ENCODE data around the gene DHCR7.
A peak's percentile ranks its signal among the peaks of the same experiment; 100 is the strongest.

Gene DHCR7, protein sequence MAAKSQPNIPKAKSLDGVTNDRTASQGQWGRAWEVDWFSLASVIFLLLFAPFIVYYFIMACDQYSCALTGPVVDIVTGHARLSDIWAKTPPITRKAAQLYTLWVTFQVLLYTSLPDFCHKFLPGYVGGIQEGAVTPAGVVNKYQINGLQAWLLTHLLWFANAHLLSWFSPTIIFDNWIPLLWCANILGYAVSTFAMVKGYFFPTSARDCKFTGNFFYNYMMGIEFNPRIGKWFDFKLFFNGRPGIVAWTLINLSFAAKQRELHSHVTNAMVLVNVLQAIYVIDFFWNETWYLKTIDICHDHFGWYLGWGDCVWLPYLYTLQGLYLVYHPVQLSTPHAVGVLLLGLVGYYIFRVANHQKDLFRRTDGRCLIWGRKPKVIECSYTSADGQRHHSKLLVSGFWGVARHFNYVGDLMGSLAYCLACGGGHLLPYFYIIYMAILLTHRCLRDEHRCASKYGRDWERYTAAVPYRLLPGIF

DNA sequence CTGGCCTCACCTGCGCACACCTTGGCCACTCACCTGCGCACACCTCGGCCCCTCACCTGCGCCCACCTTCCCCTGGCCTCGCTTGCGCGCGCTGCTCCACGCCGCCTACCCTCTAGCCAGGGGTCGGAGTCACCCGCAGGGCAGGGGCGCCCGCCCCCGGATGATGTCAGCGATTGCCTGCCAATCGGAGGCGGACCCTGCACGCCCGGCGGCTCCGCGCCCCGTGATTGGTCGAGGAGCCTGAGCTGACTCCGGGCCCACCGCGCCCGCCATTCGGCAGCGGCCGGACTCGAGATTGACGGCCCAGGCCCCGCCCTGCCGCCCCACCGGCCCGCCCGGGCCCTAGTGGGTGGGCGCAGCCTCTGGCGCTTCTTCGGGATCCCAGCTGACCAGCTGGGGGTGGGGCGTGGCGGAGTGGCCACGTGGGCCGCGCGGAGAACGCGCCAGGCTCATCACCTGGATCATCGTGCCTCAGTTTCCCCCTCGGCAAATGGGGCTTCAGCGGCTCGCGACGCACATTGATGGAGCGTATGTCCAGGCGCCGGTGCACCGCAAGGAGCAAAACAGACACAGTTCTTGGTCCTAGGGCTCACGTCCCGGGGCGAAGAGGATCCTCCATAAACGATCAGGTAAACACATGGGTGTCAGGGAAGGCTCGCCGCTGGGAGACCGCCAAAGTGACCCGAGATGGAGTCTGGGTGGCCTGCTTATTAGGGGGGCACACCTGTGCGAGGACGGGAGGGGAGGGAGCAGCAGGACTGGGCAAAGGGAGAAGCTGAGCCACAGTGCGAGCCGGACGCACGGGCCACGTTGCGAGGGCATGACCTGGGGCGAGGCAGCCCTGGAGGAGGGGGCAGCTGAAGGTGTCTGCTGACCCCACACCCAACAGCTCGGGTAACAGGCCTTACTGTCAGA, at the start of gene DHCR7:
Gene DHCR7 (minus strand): TSS at position 137 of the 915 bp plus-strand sequence. CDS start 3,441 bp downstream, outside the sequence.
- DNase-seq = peak; percentile 99

DNA sequence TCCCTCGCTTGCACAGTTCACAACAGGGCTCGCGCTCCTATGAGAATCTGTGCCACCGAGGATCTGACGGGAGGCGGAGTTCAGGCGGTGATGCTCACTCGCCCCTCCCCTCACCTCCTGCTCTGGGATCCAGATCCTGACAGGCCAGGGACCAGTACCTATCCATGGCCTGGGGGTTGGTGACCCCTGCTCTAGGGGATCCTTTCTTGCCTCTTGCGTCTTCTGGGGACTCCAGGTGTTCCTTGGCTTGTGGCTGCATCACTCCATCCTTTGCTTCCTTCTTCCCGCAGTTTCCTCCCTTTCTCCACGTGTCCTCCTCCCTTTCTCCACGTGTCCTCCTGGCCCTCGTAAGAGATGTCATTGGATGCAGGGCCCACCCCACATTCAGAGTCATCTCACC, 48.2 kb upstream of the DHCR7 start:
- DNase-seq = no peak

DNA sequence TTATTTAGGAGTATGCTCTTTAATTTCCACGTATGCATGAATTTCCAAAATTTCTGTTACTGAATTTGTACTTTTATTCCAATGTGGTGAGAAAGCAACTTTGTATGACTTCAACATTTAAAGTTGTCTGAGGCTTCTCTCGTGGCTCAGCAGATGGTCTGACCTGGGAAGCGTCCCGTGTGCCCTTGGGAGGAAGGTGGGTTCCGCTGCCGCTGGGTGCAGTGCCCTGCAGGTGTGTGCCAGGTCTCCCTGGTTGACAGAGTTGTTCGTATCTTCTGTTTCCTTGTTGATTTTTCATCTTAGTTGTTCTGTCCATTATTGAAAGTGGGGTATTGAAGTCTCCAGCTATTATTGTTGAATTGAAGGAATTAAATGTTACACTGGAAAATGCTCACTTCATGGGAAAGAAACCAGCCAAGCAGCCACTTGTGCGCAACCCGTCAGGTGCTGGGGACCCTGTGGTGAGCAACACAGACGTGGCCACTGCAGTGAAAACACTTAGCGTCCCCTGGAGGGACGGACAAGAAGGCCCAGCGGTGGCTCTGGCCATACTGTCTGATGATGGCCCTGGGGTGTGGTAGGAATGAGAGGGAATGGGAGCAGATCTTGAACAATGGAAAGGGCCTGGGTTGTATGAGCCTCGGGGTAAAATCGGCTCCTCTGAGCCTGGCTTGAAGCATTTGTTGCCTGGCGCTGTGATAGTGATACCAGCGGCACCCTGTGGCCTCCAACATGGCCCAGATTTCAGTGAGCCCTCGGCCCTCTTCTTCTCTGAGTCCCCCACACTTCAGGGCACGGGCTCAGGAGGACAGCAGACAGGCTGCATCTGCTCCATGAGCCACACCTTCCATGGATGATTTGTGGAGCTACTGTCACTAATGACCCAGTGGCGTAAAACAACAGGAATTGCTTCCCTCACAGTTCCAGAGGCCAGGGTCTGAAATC, 47.4 kb upstream of the DHCR7 start:
- no peak for DNase-seq

DNA sequence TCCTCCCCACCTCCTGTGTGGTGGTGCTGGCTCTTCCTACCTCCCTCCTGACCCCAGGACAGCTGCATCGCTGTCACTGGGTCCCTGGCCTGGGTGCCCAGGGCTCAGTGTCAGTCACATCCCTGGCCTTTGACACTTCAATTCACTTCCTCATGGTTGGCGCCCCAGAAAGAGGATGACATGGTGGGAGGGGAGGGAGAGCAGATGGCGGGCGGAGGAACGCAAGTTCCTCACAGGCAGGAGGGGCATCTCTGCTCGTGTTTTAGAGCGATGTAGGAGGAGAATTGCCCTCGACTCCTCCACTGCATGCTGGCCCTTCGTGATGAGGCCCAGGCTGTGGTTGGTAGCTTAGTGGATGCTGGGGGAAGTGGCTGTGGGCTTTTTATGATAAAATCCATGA, 43.7 kb upstream of the DHCR7 start:
- no peak for DNase-seq

DNA sequence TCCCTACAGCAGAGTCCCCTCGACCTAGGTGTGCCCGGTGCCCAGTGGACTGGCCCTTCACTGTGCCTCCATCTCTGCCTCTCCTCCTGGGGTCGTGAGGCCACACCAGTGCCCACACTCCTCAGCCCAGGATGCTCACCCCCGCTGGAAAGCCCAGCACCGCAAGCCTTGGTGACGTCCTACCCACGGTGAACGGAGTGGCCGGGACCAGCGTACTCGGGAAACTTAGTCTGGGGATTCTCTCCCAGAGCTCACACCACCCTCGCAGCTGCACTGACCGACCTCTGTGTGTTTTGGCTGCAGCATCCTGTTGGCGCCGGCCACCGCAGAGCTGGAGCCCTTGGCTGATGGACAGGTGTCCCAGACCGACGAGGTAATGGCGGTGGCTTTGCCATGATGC, 43.3 kb upstream of the DHCR7 start:
- DNase-seq = no peak

DNA sequence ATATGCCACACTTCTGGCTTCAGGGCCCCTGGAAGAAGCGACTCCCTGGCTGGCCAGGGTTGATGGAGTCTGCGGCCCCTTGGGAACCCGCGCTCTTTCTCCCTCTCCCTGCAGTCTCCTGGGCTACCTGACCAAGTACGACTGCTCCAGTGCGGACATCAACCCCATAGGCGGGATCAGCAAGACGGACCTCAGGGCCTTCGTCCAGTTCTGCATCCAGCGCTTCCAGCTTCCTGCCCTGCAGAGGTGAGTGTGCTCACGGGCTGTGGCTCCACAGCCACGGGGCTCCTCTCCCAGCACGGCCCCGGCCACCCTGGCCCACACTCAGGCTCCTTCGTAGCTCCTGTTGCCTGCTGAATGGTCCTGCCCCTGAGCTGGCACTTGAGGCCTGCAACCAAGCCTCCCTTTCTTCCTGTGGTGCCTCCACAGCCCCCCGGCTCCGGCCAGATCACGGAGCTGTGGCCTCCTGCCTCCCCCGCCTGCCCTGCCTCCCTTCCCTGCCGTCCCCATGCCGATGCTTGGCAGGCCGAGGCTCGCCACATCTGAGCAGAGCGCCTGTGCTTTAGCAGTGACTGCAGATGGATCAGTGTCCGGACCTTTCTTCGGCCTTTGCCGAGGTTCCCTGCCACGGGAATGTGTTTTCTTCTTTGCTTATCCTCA, 42.7 kb upstream of the DHCR7 start:
- no peak for DNase-seq

DNA sequence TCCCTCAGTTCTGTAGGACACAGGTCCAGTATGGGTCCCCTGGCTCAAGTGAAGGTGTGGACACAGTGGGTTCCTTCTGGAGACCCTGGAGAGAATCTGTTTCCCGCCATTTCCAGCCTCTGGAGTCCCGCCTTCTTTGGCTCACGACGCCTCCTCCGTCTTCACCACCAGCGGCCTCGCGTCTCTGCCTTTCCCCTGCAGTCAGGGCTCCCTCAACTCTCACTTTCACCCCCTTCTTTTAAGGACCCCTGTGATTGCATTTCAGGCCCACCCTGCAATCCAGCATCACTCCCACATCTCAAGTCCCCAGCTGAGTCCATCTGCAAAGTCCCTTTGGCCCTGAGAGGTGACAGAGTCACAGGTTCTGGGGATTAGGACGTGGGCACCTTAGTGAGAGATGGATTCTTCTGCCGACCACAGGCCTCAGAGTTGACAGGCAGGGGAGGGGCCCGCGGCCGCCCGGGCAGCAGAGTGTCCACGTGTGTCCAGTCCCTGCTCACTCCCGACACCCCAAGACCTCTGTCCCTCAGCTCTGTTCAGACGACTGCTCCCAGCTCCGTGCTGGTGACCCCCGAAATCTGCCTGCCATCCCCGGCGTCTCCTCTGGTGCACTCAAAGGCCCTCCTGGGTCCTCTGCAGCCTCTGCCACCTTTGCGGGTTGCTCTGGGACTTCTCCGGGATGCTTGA, 42.0 kb upstream of the DHCR7 start:
- DNase-seq = no peak

DNA sequence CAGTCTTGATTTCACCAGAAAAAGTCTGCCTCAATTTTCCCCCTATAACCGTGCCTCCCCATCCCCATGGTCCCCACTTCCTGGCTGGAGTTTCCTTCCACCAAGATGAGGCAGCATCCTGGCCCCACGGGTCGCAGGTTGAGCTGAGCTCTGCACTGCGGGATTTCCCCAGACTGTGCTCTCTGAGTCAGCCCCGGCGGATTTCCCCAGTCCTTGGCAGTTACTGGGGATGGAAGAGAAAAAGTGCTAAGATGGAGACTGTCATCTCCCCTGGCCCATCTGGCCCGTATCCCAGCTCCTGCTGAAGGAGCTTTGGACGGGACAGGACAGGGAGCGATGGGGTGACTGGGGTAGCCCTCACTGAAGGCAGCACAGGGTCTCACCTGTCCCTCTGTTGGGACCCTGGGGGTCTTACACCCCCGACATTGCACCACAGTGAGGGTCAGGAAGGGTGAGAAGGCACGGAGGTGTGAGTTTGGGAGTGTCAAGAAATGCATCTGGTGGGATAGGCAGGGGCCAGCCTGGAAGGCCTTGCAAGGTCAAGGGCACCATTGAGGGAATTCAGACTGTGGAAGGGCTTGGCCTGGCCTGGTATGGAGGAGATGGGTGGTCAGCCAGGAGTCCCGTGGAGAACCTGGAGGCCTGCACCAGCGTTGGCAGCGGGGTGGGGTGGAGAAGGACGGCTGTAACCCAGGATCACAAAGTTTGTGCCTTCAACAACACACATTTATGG, 41.3 kb upstream of the DHCR7 start:
- no peak for DNase-seq

DNA sequence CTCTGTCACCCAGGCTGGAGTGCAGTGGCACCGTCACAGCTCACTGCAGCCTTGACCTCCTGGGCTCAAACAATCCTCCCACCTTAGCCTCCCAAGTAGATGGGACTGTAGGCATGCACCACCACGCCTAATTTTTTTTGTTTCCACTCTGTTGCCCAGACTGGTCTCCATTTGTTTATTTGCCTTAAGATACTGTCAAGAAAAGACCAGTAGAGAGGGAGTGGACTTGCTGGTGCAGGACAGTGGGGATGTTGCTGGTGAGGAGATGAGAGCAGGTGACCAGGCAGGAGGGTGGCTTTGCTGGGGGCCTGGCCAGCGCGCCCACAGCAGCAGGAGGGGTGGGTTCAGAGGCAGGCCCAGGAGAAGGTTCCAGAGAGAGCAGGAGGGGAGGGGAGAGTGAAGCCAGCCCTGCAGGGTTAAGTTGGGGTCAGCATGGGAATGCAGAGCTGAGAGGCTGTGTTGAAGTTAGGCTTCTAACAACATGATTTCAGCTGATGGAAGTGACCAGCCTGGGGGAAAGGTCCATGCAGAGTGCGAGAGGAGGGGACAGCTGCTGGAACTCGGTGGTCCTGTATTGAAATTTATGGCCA, 40.6 kb upstream of the DHCR7 start:
- DNase-seq = no peak

DNA sequence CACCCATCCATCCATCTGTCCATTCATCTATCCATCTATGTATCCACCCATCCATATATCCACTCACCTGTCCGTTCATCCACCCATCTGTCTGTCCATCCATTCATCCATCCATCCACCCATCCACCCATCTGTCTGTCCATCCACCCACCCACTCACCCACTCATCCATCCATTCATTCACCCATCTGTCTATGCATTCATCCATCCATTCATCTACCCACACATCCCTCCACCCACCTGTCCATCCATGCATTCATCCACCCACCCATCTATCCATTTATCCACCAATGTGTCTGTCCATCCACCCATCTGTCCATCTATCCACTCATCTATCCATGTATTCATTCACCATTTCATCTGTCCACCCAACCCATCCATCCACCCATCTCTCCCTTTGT, 38.1 kb upstream of the DHCR7 start:
- DNase-seq = no peak

DNA sequence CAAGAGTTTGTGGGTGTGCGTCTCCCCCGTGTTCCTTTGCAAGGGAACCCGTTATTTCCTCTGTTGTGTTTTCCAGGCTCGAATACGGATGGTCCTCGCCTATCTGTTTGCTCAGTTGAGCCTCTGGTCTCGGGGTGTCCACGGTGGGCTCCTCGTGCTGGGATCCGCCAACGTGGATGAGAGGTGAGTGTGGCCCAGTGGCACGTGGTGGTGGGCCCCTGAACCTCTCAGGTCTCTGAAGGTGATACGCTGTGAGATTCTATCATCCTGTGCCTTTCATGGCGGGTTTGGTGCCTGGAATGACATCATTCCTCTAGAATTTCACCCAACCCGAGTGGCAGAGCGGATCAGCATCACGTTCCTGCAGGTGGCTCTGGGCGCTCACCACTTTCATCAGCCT, 37.3 kb upstream of the DHCR7 start:
- no peak for DNase-seq

DNA sequence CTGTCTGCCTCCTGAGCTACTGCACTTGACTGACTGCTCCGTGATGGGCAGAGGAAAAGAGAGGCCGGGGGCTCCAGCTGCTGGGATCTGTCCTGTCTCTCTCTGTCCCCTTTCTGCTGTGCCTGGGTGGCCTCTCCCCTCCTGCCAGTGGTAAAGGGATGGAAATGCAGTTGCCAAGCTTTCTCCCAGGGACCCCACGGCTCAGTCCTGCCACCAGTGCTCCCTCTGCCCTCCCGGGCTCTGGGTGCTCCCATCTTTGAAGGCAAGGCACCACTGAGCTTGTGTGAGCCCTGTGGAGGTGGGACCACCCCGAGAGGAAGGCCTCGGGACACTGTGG, 36.8 kb upstream of the DHCR7 start:
- DNase-seq = no peak

DNA sequence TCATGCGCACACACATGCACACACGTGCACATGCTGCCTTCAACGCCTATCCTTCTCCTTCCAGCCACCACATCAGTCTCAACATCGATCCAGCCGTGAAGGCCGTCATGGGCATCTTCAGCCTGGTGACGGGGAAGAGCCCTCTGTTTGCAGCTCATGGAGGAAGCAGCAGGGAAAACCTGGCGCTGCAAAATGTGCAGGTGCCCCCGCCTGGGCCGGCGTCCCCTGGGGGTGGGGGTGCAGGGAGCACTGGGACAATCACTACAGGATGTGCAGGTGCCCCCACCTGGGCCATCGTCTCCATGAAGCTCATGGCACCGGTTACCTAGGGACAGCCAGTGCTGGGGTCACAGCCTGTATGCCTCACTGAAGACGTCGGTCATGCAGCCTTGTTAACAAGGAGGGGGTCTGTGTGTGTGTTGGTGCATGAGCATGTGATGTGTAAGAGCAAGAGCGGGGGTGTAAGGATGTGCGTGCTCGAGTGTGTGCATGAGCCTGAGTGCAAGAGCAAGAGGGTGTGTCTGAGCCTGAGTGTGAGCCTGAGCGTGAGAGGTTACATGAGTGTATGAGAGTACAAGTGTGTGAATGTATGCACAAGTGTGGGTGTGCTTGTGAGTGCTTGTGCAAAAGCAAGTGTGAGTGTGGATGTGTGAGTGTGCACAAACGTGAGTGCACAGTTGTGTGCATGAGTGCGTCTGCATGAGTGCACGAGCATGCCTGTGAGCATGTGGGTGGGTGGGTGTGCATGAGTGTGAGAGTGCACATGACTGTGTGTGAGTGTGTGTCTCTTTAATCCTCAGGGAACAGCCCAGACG, 36.3 kb upstream of the DHCR7 start:
- no peak for DNase-seq

DNA sequence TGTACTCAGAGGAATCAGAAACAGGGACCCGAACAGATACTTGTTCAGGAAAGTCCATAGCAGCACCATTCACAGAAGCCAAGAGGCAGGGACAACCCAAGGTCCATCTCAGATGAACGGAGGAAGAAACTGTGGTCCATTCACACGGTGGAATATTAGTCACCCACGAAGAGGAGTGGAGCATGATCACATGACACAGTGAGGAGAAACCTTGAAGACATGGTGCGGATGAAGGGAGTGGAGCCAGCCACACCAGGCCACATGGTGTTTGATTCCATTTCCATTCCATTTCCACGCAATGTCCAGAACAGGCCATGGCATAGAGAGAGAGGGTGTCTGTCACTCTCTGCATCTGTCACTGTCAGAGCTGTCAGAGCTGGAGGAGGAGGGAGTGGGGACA, 35.5 kb upstream of the DHCR7 start:
- no peak for DNase-seq

DNA sequence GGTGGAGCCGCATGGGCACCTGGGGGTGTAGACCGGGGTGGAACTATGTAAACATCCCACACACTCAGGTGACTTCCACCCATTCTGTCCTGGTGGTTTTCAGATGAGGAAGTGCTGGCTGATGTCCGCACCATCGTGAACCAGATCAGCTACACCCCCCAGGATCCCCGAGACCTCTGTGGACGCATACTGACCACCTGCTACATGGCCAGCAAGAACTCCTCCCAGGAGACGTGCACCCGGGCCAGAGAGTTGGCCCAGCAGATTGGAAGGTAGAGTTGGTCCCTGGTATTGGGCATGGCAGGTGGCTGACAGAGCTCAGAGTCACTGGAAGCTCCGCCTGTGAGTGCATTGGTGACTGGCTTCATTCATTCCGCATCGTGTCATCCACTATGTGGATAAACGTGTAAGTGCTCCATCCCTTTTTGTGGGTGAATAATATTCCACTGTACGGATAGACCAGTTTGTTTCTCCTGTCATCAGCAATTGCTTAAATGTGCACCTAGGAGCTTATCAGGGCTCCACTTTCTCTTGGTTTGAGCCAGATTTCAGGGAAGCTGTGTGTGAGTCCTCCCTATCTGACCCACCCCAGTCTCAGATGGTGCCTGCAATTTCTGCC, 34.7 kb upstream of the DHCR7 start:
- no peak for DNase-seq

DNA sequence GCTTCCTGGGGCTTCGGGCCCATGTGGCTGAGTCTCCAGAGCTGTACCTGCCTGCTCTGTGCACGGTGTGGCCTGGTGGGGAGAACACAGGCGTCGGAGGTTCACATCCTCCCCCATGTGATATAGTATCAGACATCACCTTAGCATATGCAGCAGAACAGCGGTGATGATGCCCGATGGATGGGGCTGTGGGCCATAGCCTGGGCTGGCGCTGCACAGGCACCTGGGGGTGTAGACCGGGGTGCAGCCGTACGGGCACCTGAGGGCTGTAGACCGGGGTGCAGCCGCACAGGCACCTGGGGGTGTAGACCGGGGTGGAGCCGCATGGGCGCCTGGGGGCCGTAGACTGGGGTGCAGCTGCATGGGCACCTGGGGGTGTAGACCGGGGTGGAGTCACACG, 34.0 kb upstream of the DHCR7 start:
- DNase-seq = no peak

DNA sequence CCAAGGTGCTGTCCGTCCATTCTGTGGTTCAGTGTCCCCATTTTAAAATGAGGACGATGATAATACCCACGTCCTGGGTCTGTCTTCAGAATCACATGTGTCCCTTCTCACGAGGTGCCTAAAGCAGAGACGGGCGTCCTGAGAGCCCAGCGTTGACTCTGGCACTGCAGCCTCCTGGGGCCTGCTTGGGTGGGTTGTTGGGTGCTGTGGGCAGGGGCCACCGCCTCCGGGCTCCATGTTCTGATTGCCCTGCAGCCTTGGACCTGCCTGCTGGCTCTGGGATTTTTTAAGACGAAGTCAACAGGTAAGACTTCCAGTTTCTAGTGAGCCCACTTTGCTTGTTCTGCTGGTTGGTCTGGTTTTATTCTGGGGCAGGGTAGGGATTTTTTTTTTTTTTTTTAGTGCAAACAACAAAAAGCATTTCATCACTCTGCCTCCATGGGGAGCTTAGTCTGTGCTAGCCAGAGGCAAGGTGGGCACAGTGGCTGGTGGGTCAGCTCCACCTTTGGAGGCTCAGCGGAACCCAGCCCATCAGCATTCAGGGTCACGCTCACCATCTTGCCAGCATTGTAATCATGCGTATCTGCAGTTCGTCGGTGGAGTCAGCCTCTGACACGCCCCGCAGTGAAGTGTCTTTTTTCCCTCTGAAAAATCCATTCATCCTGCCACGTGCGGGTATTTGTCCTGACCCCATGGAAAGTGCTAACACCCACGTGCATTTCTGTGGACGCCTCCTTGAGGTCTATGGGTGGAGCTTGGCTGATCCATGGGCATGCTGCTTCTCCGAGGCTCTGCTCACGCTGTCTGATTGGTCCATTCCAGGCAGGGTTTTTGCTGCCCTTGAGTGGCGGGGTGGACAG, 33.1 kb upstream of the DHCR7 start:
- no peak for DNase-seq

DNA sequence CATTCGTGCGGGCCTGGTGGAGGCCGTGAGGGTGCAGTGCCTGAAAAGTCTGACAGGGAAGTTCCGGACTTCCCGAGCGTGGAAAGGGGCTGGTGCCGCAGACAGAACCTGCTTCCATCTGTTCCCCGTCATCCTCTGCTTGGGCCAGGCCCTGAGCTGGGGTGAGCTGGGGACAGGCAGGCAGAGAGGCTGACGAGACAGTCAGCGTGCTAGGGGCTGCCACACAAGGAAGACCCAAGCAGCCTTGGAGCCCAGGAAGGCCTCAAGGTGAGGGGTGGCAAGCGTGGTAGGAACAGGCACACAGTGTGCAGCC, 30.3 kb upstream of the DHCR7 start:
- no peak for DNase-seq
